LNCAP (cell line): ENCODE results near the gene LCE2B.
A peak's percentile ranks its signal among the peaks of the same experiment; 100 is the strongest.

ENCODE experiments used
- CTCF ChIP-seq: fragments of 450-650 bp; IDR thresholded peaks from 2 replicates; pipeline ENCODE4 v1.5.1; 2017; ENCODE audit warnings: mild to moderate bottlenecking

LCE2B gene

GRCh38 chr1:152697701-152698600 is 12.0 kb downstream of the LCE2B start, which contains the start of gene LCE2A:
TSS of gene LCE2A (plus strand) at chr1:152698345. CDS start at chr1:152698902, 557 bp downstream.
- TF ChIP-seq CTCF = no peak

- no peak for TF ChIP-seq CTCF
Measured at GRCh38 chr1:152699746-152700145, 13.8 kb downstream of the LCE2B start.

GRCh38 chr1:152707860-152708259 is 21.9 kb downstream of the LCE2B start, which contains the start of gene LCE4A:
TSS of gene LCE4A (plus strand) at chr1:152708160. CDS start at chr1:152709076, 916 bp downstream.
- no peak for TF ChIP-seq CTCF

GRCh38 chr1:152718238-152718637 is 32.3 kb downstream of the LCE2B start:
- TF ChIP-seq CTCF = no peak

- no peak for TF ChIP-seq CTCF
Measured at GRCh38 chr1:152725261-152725660, 39.3 kb downstream of the LCE2B start.

GRCh38 chr1:152728986-152729385 is 43.1 kb downstream of the LCE2B start:
- no peak for TF ChIP-seq CTCF

- peak; percentile 33; the same call in 1 of the 2 replicates for TF ChIP-seq CTCF
Measured at GRCh38 chr1:152735648-152736047, 49.7 kb downstream of the LCE2B start.
